Activated CD4-positive, alpha-beta memory T cell treated with anti-CD3 and anti-CD28 coated beads for 36 hours (primary cell): ENCODE results near the gene RBM20. TPM values are rescaled to one million over a fixed set of nuclear protein-coding genes. Genes with fewer than 3 reads are reported as not detected.
A peak's percentile ranks its signal among the peaks of the same experiment; 100 is the strongest.

Experiments
- CTCF ChIA-PET: fragments of 350-600 bp; sonication (Branson Sonifier 250); formaldehyde crosslinking; loops from one replicate; lab custom pipeline; 2021; ENCODE audit warnings: antibody characterized with exemption, inconsistent platforms; lab: Charles Lee
- POLR2A ChIA-PET: fragments of 350-600 bp; sonication (Branson Sonifier 250); formaldehyde crosslinking; loops from one replicate; lab custom pipeline; 2021; ENCODE audit warnings: antibody characterized with exemption; lab: Charles Lee
- DNase-seq: peaks from one replicate; pipeline ENCODE4 v3.0.0-alpha.2; 2020
- H3K27ac Mint-ChIP-seq: one replicate; pipeline ENCODE4 v1.8.0; 2021; ENCODE audit warnings: mixed read lengths
- H3K27me3 Mint-ChIP-seq: one replicate; pipeline ENCODE4 v1.8.0; 2021; ENCODE audit warnings: mixed read lengths
- H3K36me3 Mint-ChIP-seq: one replicate; pipeline ENCODE4 v1.8.0; 2021; ENCODE audit warnings: mixed read lengths
- H3K4me1 Mint-ChIP-seq: one replicate; pipeline ENCODE4 v1.8.0; 2021; ENCODE audit warnings: low read depth, mixed read lengths
- H3K4me3 Mint-ChIP-seq: one replicate; pipeline ENCODE4 v1.8.0; 2021; ENCODE audit warnings: mild to moderate bottlenecking, mixed read lengths
- H3K9me3 Mint-ChIP-seq: one replicate; pipeline ENCODE4 v1.8.0; 2021; ENCODE audit warnings: mixed read lengths
- intact Hi-C: fragments of 100-400 bp; cut with micrococcal nuclease; formaldehyde crosslinking; loops from one replicate; pipeline ENCODE4 v1.15.1; 2023
- total RNA-seq, 2 experiments: library from RNA; stranded (reverse); gene quantifications; one replicate each; pipeline ENCODE4 v1.2.3, GENCODE V29; 2021

The RBM20 gene
- total RNA-seq, 2 experiments from 2014 or later = not detected

- H3K4me3 Mint-ChIP-seq = peak overlapping the region; percentile 86
- peaks cover 75% of the 10 kb centered on the region for H3K4me1 Mint-ChIP-seq
- H3K36me3 Mint-ChIP-seq = peaks cover 3% of the 10 kb centered on the region
- no peaks in the 10 kb centered on the region for H3K27me3 Mint-ChIP-seq
- DNase-seq = peak; percentile 50
- H3K9me3 Mint-ChIP-seq = no peaks in the 10 kb centered on the region
- CTCF ChIA-PET = interaction anchor here (1.2 to 1.8 kb wide), 2 partner anchors 11 to 66 kb away, joined by 4 to 6 read pairs; no protein-coding TSS in a partner anchor
- H3K27ac Mint-ChIP-seq = peak overlapping the region; percentile 93
- intact Hi-C loops = loop anchor here (2.0 to 10.0 kb wide), 4 partner anchors 16 to 454 kb away; no protein-coding TSS in a partner anchor
- POLR2A ChIA-PET = interaction anchor here (1.2 kb wide), 2 partner anchors 10 kb away, joined by 3 to 6 read pairs; no protein-coding TSS in a partner anchor
Observed at GRCh38 chr10:110868981-110869380, 224.8 kb downstream of the RBM20 start.

DNA sequence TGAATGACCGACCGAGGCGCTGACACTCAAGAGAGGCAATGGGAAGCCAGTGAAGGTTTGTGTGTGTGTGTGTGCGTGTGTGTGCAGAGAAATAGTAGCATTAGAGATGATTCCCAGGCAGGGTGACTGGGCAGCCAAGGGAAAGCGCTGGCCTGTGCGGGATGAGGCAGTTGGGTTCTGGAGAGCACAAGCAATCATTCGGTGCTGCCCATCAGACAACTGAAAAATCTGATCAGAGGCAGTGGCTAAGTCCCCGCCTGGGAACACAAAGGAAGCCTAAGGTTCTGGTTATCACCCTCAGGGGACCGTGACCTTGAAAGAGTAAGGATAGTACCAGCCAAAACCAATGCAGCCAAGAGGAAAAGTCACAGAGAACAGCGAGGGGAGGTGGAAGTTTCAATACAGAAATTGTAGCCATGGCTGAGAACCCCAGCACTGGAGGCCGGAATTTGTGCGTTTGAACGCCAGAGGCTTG is 226.7 kb downstream of the RBM20 start:
- CTCF ChIA-PET = interaction anchor here (1.1 to 1.2 kb wide), 3 partner anchors 10 to 97 kb away, joined by 5 to 6 read pairs (median 6); no protein-coding TSS in a partner anchor

GRCh38 chr10:110871298-110872084 is 227.4 kb downstream of the RBM20 start, which contains the start of gene PDCD4:
PDCD4 (plus strand) TSS chr10:110871928; CDS start chr10:110876028, 4,100 bp downstream.
- Mint-ChIP-seq H3K36me3 (peaks cover 3% of the 10 kb centered on the region), H3K27me3 (no peaks in the 10 kb centered on the region), H3K9me3 (no peaks in the 10 kb centered on the region), H3K4me1 (peaks cover 61% of the 10 kb centered on the region), H3K4me3 (peak within 1 kb of the TSS; percentile 86), H3K27ac (peak within 1 kb of the TSS; percentile 93)
- peak; percentile 97 for DNase-seq
- ChIA-PET POLR2A (interaction anchor here (0.6 to 2.4 kb wide), 10 partner anchors 10 to 97 kb away, joined by 3 to 29 read pairs (median 4); partner anchors contain the start of genes BBIP1 and SHOC2), CTCF (interaction anchor here (0.6 to 1.2 kb wide), 6 partner anchors 8 to 261 kb away, joined by 3 to 6 read pairs (median 4); no protein-coding TSS in a partner anchor)
- intact Hi-C loops = loop anchor here (1.0 to 10.0 kb wide), 9 partner anchors 48 to 1517 kb away; partner anchors contain the start of genes BBIP1, SHOC2, SMNDC1 and XPNPEP1

More for the DNA sequence above, 226.7 kb downstream of the RBM20 start:
- H3K4me1 Mint-ChIP-seq = peaks cover 65% of the 10 kb centered on the region
- peak overlapping the region; percentile 93 for H3K27ac Mint-ChIP-seq
- DNase-seq = no peak
- H3K4me3 Mint-ChIP-seq = peak overlapping the region; percentile 86
- POLR2A ChIA-PET = interaction anchor here (0.8 to 2.4 kb wide), 6 partner anchors 10 to 96 kb away, joined by 3 to 29 read pairs (median 6); partner anchors contain the start of genes BBIP1 and SHOC2
- H3K27me3 Mint-ChIP-seq = no peaks in the 10 kb centered on the region
- intact Hi-C loops = loop anchor here (1.0 to 10.0 kb wide), 7 partner anchors 48 to 1518 kb away; partner anchors contain the start of genes BBIP1, SHOC2, SMNDC1 and XPNPEP1
- no peaks in the 10 kb centered on the region for H3K9me3 Mint-ChIP-seq
- peaks cover 3% of the 10 kb centered on the region for H3K36me3 Mint-ChIP-seq

DNA sequence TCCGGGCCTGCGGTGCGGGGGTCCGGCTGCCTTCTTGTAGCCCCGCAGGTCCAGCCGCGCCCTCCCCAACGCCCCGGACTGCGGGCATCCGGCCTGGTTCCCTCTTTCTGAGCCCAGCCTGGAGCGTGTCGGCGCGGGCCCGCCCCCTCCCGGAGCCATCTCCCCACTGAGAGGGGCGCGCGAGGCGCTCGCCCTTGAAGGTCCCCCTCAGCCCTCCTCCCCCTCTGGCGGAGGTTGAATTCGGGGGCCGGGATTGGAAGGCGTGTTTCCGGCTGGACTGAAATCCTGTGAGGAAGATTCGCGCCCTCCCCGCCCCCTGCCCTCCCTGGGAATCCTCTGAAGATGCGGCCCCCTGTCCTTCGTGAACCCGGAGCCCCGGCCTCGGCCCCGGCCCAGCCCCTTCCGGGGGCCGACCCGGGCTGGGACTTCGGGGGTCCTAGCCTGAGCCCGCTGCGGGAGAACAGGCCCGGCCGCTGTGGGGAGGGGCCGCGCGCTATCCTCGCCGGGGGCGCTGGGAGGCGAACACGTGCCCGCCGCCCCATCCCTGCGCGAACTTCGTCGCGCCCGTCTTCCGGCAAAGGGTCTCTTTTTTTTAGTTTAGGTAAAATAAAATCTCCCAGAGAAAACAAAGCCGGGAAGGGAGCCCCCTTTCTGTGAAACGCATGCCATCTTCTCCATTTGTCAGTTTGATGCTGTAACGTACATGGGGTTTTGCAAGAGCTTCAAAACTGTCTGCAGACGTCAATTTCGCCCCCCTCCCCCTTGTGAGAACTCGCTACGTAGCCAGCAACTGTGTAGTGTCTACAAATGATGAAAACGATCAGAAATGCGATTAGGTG is 228.2 kb downstream of the RBM20 start:
- Mint-ChIP-seq H3K4me3 (peak overlapping the region; percentile 86), H3K27me3 (no peaks in the 10 kb centered on the region), H3K27ac (peak overlapping the region; percentile 93), H3K9me3 (no peaks in the 10 kb centered on the region), H3K36me3 (peaks cover 6% of the 10 kb centered on the region), H3K4me1 (peaks cover 57% of the 10 kb centered on the region)
- DNase-seq = peak; percentile 86
- ChIA-PET POLR2A (interaction anchor here (1.0 to 2.4 kb wide), 7 partner anchors 8 to 98 kb away, joined by 3 to 29 read pairs (median 5); partner anchors contain the start of genes BBIP1 and SHOC2), CTCF (interaction anchor here (0.6 to 1.4 kb wide), 9 partner anchors 10 to 98 kb away, joined by 3 to 6 read pairs (median 3); no protein-coding TSS in a partner anchor)
- intact Hi-C loops = loop anchor here (1.0 to 10.0 kb wide), 6 partner anchors 70 to 948 kb away; partner anchors contain the start of genes SMNDC1 and XPNPEP1

- CTCF ChIA-PET = interaction anchor here (0.6 to 1.4 kb wide), 6 partner anchors 9 to 99 kb away, joined by 3 to 4 read pairs (median 3); no protein-coding TSS in a partner anchor
- Mint-ChIP-seq H3K4me1 (peaks cover 57% of the 10 kb centered on the region), H3K4me3 (peak overlapping the region; percentile 83), H3K9me3 (no peaks in the 10 kb centered on the region), H3K36me3 (peaks cover 13% of the 10 kb centered on the region), H3K27me3 (no peaks in the 10 kb centered on the region), H3K27ac (peak overlapping the region; percentile 93)
- no peak for DNase-seq
- intact Hi-C loops = loop anchor here (1.0 to 10.0 kb wide), 6 partner anchors 70 to 948 kb away; partner anchors contain the start of genes SMNDC1 and XPNPEP1
- POLR2A ChIA-PET = interaction anchor here (0.6 to 2.4 kb wide), 6 partner anchors 9 to 104 kb away, joined by 3 to 29 read pairs (median 4); partner anchors contain the start of genes BBIP1 and SHOC2
Observed at GRCh38 chr10:110872984-110873923, 229.1 kb downstream of the RBM20 start.

DNA sequence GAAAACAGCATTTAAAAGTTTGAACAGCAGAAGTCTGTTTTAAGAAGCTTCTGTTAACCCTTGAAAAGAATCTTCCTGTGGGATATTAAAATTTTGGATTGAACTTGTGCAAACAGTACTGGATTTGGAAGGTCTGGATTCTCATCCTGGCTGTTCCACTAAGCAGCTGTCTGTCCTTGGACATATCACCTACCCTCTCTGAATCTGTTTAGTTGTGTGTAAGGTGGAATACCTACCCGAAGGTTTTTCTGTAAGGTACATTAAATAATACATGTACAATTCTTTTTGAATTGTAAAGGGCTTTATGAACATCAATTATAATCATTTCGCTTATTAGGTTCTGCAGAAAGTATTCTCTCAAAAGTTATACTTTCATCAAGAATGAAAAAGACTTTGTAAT is 229.8 kb downstream of the RBM20 start:
- no peaks in the 10 kb centered on the region for H3K27me3 Mint-ChIP-seq
- peaks cover 54% of the 10 kb centered on the region for H3K4me1 Mint-ChIP-seq
- H3K36me3 Mint-ChIP-seq = peaks cover 15% of the 10 kb centered on the region
- no peak for DNase-seq
- H3K27ac Mint-ChIP-seq = peak overlapping the region; percentile 78
- intact Hi-C loops = loop anchor here (2.0 to 10.0 kb wide), 5 partner anchors 71 to 949 kb away; partner anchors contain the start of genes SMNDC1 and XPNPEP1
- ChIA-PET POLR2A (interaction anchor here (2.1 to 2.3 kb wide), 2 partner anchors 21 to 45 kb away, joined by 4 to 9 read pairs; partner anchors contain the start of genes BBIP1 and SHOC2), CTCF (interaction anchor here (1.4 kb wide), 1 partner anchor 19 kb away, joined by 4 read pairs; no protein-coding TSS in a partner anchor)
- H3K4me3 Mint-ChIP-seq = peak overlapping the region; percentile 72
- no peaks in the 10 kb centered on the region for H3K9me3 Mint-ChIP-seq

DNA sequence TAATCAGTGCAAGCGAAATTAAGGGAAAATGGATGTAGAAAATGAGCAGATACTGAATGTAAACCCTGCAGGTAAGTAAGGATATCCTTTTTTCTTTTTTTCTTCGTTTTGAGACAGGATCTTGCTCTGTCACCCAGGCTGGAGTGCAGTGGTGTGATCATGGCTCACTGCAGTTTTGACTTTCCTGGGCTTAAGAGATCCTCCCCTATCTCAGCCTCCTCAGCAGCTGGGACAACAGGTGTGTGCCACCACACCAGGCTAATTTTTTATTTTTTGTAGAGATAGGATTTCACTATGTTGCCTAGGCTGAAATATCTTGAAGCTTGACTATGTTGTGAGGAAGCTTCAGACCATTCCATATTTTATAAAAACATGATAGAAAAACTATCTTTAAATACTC is 231.9 kb downstream of the RBM20 start:
- intact Hi-C loops = loop anchor here (2.0 to 10.0 kb wide), 3 partner anchors 17 to 951 kb away; partner anchors contain the start of genes SMNDC1 and XPNPEP1
- Mint-ChIP-seq H3K27ac (peak overlapping the region; percentile 28), H3K9me3 (no peaks in the 10 kb centered on the region), H3K4me3 (no peak overlapping the region), H3K4me1 (peaks cover 48% of the 10 kb centered on the region), H3K36me3 (peaks cover 17% of the 10 kb centered on the region), H3K27me3 (no peaks in the 10 kb centered on the region)
- ChIA-PET POLR2A (interaction anchor here (0.7 to 1.1 kb wide), 4 partner anchors 11 to 44 kb away, joined by 3 to 5 read pairs (median 3); no protein-coding TSS in a partner anchor), CTCF (interaction anchor here (0.8 kb wide), 1 partner anchor 133 kb away, joined by 4 read pairs; no protein-coding TSS in a partner anchor)
- no peak for DNase-seq

DNA sequence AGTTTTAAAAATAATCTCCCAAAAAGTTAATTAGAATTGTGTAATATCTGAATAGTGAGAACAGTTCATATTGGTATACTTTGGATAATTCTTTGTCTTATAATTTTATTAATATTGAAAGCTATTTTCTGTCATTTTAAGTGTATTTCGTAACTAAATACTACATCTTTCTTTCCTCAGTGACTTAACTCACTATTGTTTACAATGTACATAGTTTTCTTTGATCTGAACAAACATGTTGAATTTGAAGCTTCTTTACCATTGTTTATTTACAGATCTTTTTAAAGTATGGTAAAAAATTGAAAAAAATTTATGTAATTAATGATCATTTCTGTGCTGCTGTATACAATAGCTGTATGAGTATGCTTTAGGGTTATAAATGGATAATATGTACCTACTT is 232.7 kb downstream of the RBM20 start:
- Mint-ChIP-seq H3K27ac (no peak overlapping the region), H3K9me3 (no peaks in the 10 kb centered on the region), H3K4me1 (peaks cover 50% of the 10 kb centered on the region), H3K4me3 (no peak overlapping the region), H3K36me3 (peaks cover 22% of the 10 kb centered on the region), H3K27me3 (no peaks in the 10 kb centered on the region)
- intact Hi-C loops = loop anchor here (2.0 to 10.0 kb wide), 3 partner anchors 16 to 952 kb away; partner anchors contain the start of genes SMNDC1 and XPNPEP1
- ChIA-PET CTCF (interaction anchor here (1.0 to 1.4 kb wide), 3 partner anchors 12 to 73 kb away, joined by 3 to 5 read pairs (median 3); no protein-coding TSS in a partner anchor), POLR2A (interaction anchor here (1.0 kb wide), 2 partner anchors 16 to 43 kb away, joined by 3 read pairs; no protein-coding TSS in a partner anchor)
- no peak for DNase-seq

- H3K36me3 Mint-ChIP-seq = peaks cover 36% of the 10 kb centered on the region
- no peak for DNase-seq
- H3K27me3 Mint-ChIP-seq = no peaks in the 10 kb centered on the region
- intact Hi-C loops = no loop called here
- no peaks in the 10 kb centered on the region for H3K9me3 Mint-ChIP-seq
- peak overlapping the region; percentile 3 for H3K27ac Mint-ChIP-seq
- H3K4me3 Mint-ChIP-seq = no peak overlapping the region
- POLR2A ChIA-PET = no interaction called here
- H3K4me1 Mint-ChIP-seq = peaks cover 67% of the 10 kb centered on the region
- CTCF ChIA-PET = interaction anchor here (0.6 to 1.3 kb wide), 4 partner anchors 9 to 157 kb away, joined by 3 to 4 read pairs (median 4); partner anchors contain the start of gene PDCD4
Observed at GRCh38 chr10:110880012-110880411, 235.9 kb downstream of the RBM20 start.
